Liver (tissue), 3 donors: ENCODE data around the gene DARS1.

Experiments
- RXRA ChIP-seq, 2 donors: IDR thresholded peaks; 2 replicates each; pipeline ENCODE4 v1.6.1; 2017 to 2018; ENCODE audit warnings: antibody characterized with exemption in 2 of 2, mild to moderate bottlenecking in 1 of 2
- YY1 ChIP-seq: IDR thresholded peaks from 2 replicates; pipeline ENCODE4 v1.6.1; 2016; ENCODE audit warnings: antibody characterized with exemption, mild to moderate bottlenecking
- TF ChIP-seq, protein P1 (sequence below): fragments of 150-350 bp; IDR thresholded peaks from 2 replicates; pipeline ENCODE4 v1.5.1; 2017; ENCODE audit warnings: improper control_type of control experiment, low read depth, low read length; ENCODE audit not compliant: missing input control
- donor health status: healthy.
- donor health status: healthy.

DNA sequence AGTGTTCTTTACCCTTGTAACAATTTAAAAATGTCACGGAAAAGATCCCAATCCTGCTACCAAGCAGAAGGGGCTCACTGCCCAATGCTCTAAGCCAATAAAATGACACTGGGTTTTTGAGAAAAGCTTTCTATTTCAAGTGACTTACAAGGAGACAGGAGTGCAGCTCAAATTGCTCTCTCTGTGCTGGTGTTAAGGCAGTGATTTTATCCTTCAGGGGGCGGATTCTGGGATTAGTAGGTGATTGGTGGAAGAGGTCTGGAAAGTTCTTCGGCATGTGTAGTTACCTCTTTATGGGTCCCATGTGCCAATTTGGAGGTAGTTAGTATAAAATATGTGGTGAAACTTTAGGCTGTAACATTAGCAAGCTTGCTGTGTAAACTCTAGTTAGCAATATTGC, 81.8 kb downstream of the DARS1 start:
- TF ChIP-seq RXRA (IDR thresholded peaks at IDR 0.05): no peak
- no peak for TF ChIP-seq YY1
- TF ChIP-seq, protein P1, sequence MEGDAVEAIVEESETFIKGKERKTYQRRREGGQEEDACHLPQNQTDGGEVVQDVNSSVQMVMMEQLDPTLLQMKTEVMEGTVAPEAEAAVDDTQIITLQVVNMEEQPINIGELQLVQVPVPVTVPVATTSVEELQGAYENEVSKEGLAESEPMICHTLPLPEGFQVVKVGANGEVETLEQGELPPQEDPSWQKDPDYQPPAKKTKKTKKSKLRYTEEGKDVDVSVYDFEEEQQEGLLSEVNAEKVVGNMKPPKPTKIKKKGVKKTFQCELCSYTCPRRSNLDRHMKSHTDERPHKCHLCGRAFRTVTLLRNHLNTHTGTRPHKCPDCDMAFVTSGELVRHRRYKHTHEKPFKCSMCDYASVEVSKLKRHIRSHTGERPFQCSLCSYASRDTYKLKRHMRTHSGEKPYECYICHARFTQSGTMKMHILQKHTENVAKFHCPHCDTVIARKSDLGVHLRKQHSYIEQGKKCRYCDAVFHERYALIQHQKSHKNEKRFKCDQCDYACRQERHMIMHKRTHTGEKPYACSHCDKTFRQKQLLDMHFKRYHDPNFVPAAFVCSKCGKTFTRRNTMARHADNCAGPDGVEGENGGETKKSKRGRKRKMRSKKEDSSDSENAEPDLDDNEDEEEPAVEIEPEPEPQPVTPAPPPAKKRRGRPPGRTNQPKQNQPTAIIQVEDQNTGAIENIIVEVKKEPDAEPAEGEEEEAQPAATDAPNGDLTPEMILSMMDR: no peak
